OCI-M1 (cell line): ENCODE data around the gene MUC5B.

Source experiments
- DNase-seq: peaks from one replicate; lab custom pipeline; 2025; lab: John Stamatoyannopoulos, UW

The MUC5B gene

GRCh38 chr11:1266976-1267375 is 44.1 kb downstream of the MUC5B start:
- DNase-seq: peak; percentile 12

GRCh38 chr11:1267441-1268100 is 44.7 kb downstream of the MUC5B start:
- DNase-seq: no peak

GRCh38 chr11:1269957-1270356 is 47.1 kb downstream of the MUC5B start:
- no peak for DNase-seq

- no peak for DNase-seq
These were observed 47.6 kb downstream of the MUC5B start for GRCh38 chr11:1270476-1270875.

- no peak for DNase-seq
These were observed 48.1 kb downstream of the MUC5B start for GRCh38 chr11:1271002-1271401.

- no peak for DNase-seq
These were observed 48.5 kb downstream of the MUC5B start for GRCh38 chr11:1271406-1271805.

- DNase-seq: no peak
These were observed 49.1 kb downstream of the MUC5B start for GRCh38 chr11:1271927-1272326.

GRCh38 chr11:1272531-1272930 is 49.7 kb downstream of the MUC5B start:
- no peak for DNase-seq

GRCh38 chr11:1274501-1274900 is 51.6 kb downstream of the MUC5B start:
- no peak for DNase-seq

- no peak for DNase-seq
These were observed 52.2 kb downstream of the MUC5B start for GRCh38 chr11:1275021-1275420.

- no peak for DNase-seq
These were observed 53.4 kb downstream of the MUC5B start for GRCh38 chr11:1276041-1276790.

- DNase-seq: no peak
These were observed 54.2 kb downstream of the MUC5B start for GRCh38 chr11:1276866-1277615.

GRCh38 chr11:1277936-1278512 is 55.2 kb downstream of the MUC5B start:
- DNase-seq: no peak

GRCh38 chr11:1278766-1279673 is 56.2 kb downstream of the MUC5B start:
- no peak for DNase-seq

GRCh38 chr11:1279674-1280055 is 56.8 kb downstream of the MUC5B start:
- DNase-seq: no peak

GRCh38 chr11:1280116-1281035 is 57.5 kb downstream of the MUC5B start:
- no peak for DNase-seq

- DNase-seq: no peak
These were observed 58.6 kb downstream of the MUC5B start for GRCh38 chr11:1281326-1281973.

GRCh38 chr11:1281974-1282365 is 59.1 kb downstream of the MUC5B start:
- DNase-seq: no peak

GRCh38 chr11:1283091-1283511 is 60.2 kb downstream of the MUC5B start:
- no peak for DNase-seq

GRCh38 chr11:1283906-1284305 is 61.0 kb downstream of the MUC5B start:
- no peak for DNase-seq
